ENCODE data around the gene GDF2. TPM values are rescaled to one million over a fixed set of nuclear protein-coding genes. Genes with fewer than 3 reads are reported as not detected.

The GDF2 gene
- total RNA-seq, 1 experiment from 2014 or later, result not detected

DNA sequence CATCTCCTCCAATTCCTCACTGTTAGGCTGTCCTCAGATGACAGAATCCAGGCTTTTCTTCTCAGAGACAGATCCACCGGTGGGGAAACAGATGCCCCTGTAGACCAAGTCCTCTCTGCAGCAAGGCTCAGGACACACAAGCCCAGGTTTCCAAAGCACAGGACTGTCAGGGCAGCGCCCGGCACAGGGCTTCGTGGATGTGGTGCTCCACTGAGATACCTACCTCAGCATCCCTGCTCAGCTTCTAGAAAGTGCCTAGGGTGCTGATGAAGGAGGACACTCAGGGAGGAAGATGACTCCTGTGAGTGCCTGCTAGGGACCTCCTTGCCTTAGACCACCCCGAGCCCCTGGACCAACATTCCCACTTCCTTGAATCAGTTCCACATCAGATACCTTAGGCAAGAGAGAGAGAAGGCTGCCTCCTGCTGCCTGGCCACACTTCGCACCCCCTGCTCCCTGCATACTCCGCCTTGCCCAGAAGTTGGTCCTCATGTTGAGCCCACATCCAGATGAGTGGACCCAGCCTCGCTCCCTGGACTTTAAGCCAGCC lies 17.0 kb downstream of the GDF2 start:
- H3K18ac ChIP-seq (ENCODE audit: insufficient read length, low read depth, low read length), result no peak overlapping the region
- no peak overlapping the region for H2BK12ac ChIP-seq (ENCODE audit: insufficient read length, low read depth, low read length)
- no peaks in the 10 kb centered on the region for H3K9me3 Mint-ChIP-seq
- no peak overlapping the region for H3K23ac ChIP-seq (ENCODE audit: insufficient read length, low read depth, low read length)
- H3K9me3 ChIP-seq (ENCODE audit: control insufficient read depth, low read depth, low read length), result no peaks in the 10 kb centered on the region
- H2BK15ac ChIP-seq (ENCODE audit: low read depth, low read length), result no peak overlapping the region
- no peak overlapping the region for H2AFZ ChIP-seq (ENCODE audit: low read length)
- no peak overlapping the region for H2BK5ac ChIP-seq (ENCODE audit: insufficient read length, low read length)
- no peaks in the 10 kb centered on the region for H3K36me3 Mint-ChIP-seq (ENCODE audit: insufficient read depth in 1 of 3, low read depth in 3 of 3)
- H3K4me1 ChIP-seq (ENCODE audit: insufficient read depth, low read length), result no peaks in the 10 kb centered on the region; the same call in 1 of the 2 replicates
- no peak overlapping the region for H3T11ph ChIP-seq (ENCODE audit: low read length)
- H3K4me3 Mint-ChIP-seq, result no peak overlapping the region
- no peak overlapping the region for H4K5ac ChIP-seq (ENCODE audit: insufficient read length, low read depth, low read length)
- no peak overlapping the region for H2BK20ac ChIP-seq (ENCODE audit: low read depth, low read length, poor library complexity, severe bottlenecking)
- H3K4me1 Mint-ChIP-seq, result peaks cover 14 to 15% of the 10 kb centered on the region in 2 experiments
- H3K4ac ChIP-seq (ENCODE audit: low read depth, low read length), result no peak overlapping the region
- H2BK120ac ChIP-seq (ENCODE audit: low read depth, low read length, poor library complexity, severe bottlenecking), result no peak overlapping the region
- H3K27ac Mint-ChIP-seq, result no peak overlapping the region
- no CpG with 5 or more reads among the region's 8 CpGs for WGBS (ENCODE audit: extremely low coverage, insufficient read length, low lambda C conversion rate)
- H4K91ac ChIP-seq (ENCODE audit: insufficient read length, low read depth, low read length), result no peak overlapping the region
- no peaks in the 10 kb centered on the region for H3K23me2 ChIP-seq (ENCODE audit: insufficient read length, low read depth, low read length, poor library complexity, severe bottlenecking)
- H3K4me2 ChIP-seq (ENCODE audit: insufficient read depth, insufficient read length, low read length), result no peak overlapping the region
- no peak overlapping the region for H3K14ac ChIP-seq (ENCODE audit: insufficient read depth, low read length)
- H3K27ac ChIP-seq (ENCODE audit: insufficient read length, low read depth, low read length), result no peak overlapping the region
- H3K56ac ChIP-seq (ENCODE audit: insufficient read length, low read depth, low read length), result no peak overlapping the region
- no peak overlapping the region for H2AK5ac ChIP-seq (ENCODE audit: insufficient read length, low read length)
- no peak for DNase-seq
- H3K79me2 ChIP-seq (ENCODE audit: insufficient read depth, low read length), result no peaks in the 10 kb centered on the region
- H3K27me3 ChIP-seq (ENCODE audit: insufficient read depth, low read length), result no peaks in the 10 kb centered on the region
- H3K27me3 Mint-ChIP-seq (ENCODE audit: low read depth), result no peaks in the 10 kb centered on the region
- no peaks in the 10 kb centered on the region for H4K20me1 ChIP-seq (ENCODE audit: control insufficient read depth, insufficient read depth, insufficient read length)
- TF ChIP-seq, protein P1, sequence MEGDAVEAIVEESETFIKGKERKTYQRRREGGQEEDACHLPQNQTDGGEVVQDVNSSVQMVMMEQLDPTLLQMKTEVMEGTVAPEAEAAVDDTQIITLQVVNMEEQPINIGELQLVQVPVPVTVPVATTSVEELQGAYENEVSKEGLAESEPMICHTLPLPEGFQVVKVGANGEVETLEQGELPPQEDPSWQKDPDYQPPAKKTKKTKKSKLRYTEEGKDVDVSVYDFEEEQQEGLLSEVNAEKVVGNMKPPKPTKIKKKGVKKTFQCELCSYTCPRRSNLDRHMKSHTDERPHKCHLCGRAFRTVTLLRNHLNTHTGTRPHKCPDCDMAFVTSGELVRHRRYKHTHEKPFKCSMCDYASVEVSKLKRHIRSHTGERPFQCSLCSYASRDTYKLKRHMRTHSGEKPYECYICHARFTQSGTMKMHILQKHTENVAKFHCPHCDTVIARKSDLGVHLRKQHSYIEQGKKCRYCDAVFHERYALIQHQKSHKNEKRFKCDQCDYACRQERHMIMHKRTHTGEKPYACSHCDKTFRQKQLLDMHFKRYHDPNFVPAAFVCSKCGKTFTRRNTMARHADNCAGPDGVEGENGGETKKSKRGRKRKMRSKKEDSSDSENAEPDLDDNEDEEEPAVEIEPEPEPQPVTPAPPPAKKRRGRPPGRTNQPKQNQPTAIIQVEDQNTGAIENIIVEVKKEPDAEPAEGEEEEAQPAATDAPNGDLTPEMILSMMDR (conservative IDR thresholded peaks at IDR 0.05), result no peak
- H3K9ac ChIP-seq (ENCODE audit: extremely low read depth, insufficient read length, low read length), result no peak overlapping the region
- H4K8ac ChIP-seq (replicated peaks; ENCODE audit: insufficient read length, low read depth, low read length), result no peak overlapping the region
- no peaks in the 10 kb centered on the region for H3K79me1 ChIP-seq (ENCODE audit: insufficient read depth, low read depth, low read length, poor library complexity, severe bottlenecking)
